SU-DHL-6 (cell line): ENCODE measurements around the gene ALPK3.

Experiments used
- H2AFZ ChIP-seq: fragments of 200-600 bp; sonication (generic); 2 replicates; pipeline ENCODE4 v1.6.1; 2014; ENCODE audit warnings: low read depth, mild to moderate bottlenecking, moderate library complexity, mixed read lengths, antibody characterized with exemption, low read length; ENCODE audit not compliant: severe bottlenecking
- H3F3A ChIP-seq: fragments of 200-600 bp; shearing (Covaris generic); 2 replicates; pipeline ENCODE4 v1.6.0; 2016; ENCODE audit warnings: antibody characterized with exemption, mild to moderate bottlenecking; ENCODE audit not compliant: insufficient read depth
- H3K27ac ChIP-seq: fragments of 200-600 bp; sonication (generic); 2 replicates; pipeline ENCODE4 v1.5.1; 2016; ENCODE audit warnings: low read depth, mild to moderate bottlenecking, low read length, moderate library complexity, mixed read lengths
- H3K27me3 ChIP-seq: fragments of 200-600 bp; sonication (generic), shearing (Covaris generic); 2 replicates; pipeline ENCODE4 v1.6.0; 2014; ENCODE audit warnings: mild to moderate bottlenecking, low read length
- H3K36me3 ChIP-seq: fragments of 200-600 bp; sonication (generic); 2 replicates; pipeline ENCODE4 v1.6.1; 2014; ENCODE audit warnings: mild to moderate bottlenecking, low read length, mixed read lengths
- H3K4me2 ChIP-seq: fragments of 300-600, 200-600 bp; shearing (Covaris generic), sonication (generic); 2 replicates; pipeline ENCODE4 v1.6.0; 2014; ENCODE audit warnings: low read length, low read depth, mild to moderate bottlenecking; ENCODE audit not compliant: poor library complexity, severe bottlenecking
- H3K4me3 ChIP-seq: fragments of 200-600 bp; sonication (generic); 2 replicates; pipeline ENCODE4 v1.5.1; 2014; ENCODE audit warnings: antibody characterized with exemption, low read length, mild to moderate bottlenecking, mixed read lengths; ENCODE audit not compliant: insufficient read depth, poor library complexity, severe bottlenecking
- H3K79me2 ChIP-seq: fragments of 200-600 bp; sonication (generic); 2 replicates; pipeline ENCODE4 v1.6.1; 2014; ENCODE audit warnings: mild to moderate bottlenecking, low read length, moderate library complexity; ENCODE audit not compliant: insufficient read depth
- H3K9ac ChIP-seq: fragments of 200-600 bp; sonication (generic); 2 replicates; pipeline ENCODE4 v1.7.0; 2014; ENCODE audit warnings: mild to moderate bottlenecking, low read length
- H3K9me2 ChIP-seq: fragments of 200-600 bp; sonication (generic); replicated peaks from 2 replicates; pipeline ENCODE4 v1.6.1; 2014; ENCODE audit warnings: low read length; ENCODE audit not compliant: insufficient read depth
- H3K9me3 ChIP-seq: fragments of 200-600 bp; sonication (generic); 2 replicates; pipeline ENCODE4 v1.6.1; 2014; ENCODE audit warnings: low read length, mixed read lengths; ENCODE audit not compliant: insufficient read depth
- H4K20me1 ChIP-seq: fragments of 200-600 bp; sonication (generic); 2 replicates; pipeline ENCODE4 v1.6.1; 2014; ENCODE audit warnings: low read depth, mild to moderate bottlenecking, antibody characterized with exemption, low read length, moderate library complexity, mixed read lengths
- EZH2phosphoT487 ChIP-seq: fragments of 200-600 bp; sonication (generic), shearing (Covaris generic); conservative IDR thresholded peaks from 2 replicates; pipeline ENCODE4 v1.6.1; 2018; ENCODE audit warnings: mild to moderate bottlenecking, antibody characterized with exemption, low read length, moderate library complexity, mixed read lengths
- TF ChIP-seq, protein P1 (sequence below): fragments of 200-600 bp; sonication (generic); IDR thresholded peaks from one replicate; pipeline ENCODE4 v1.5.1; 2017; ENCODE audit warnings: antibody characterized with exemption, mild to moderate bottlenecking, low read length, moderate library complexity; ENCODE audit not compliant: insufficient read depth, poor library complexity, severe bottlenecking

ALPK3 gene

DNA sequence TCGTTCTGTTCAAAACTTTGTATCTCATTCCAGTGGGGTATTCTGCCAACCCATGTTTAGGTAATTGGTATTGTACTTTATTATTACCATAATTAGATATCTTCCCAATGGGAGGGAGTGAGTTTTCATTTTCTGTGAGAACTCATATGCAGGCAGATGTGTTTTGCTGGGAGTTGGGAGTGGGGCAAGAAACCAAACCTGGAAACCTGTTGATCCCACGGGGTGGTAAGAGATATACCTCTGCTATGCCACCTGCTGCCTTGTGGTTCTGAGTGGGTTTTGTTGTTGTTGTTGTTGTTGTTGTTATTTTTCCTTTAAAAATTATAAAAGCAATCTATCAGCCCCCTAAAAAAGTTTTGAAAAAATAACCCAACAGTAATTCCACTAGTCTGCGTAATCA lies 36.7 kb upstream of the ALPK3 start:
- Histone ChIP-seq H3K4me2 (no peak overlapping the region), H3K79me2 (peaks cover 41% of the 10 kb centered on the region), H4K20me1 (no peaks in the 10 kb centered on the region), H2AFZ (no peak overlapping the region), H3K4me3 (no peak overlapping the region), H3K27ac (no peak overlapping the region), H3K36me3 (peaks cover 13% of the 10 kb centered on the region), H3K9me2 (no peaks in the 10 kb centered on the region), H3K9ac (no peak overlapping the region), H3K9me3 (no peaks in the 10 kb centered on the region), H3K27me3 (no peaks in the 10 kb centered on the region), H3F3A (no peaks in the 10 kb centered on the region)
- TF ChIP-seq, protein P1, sequence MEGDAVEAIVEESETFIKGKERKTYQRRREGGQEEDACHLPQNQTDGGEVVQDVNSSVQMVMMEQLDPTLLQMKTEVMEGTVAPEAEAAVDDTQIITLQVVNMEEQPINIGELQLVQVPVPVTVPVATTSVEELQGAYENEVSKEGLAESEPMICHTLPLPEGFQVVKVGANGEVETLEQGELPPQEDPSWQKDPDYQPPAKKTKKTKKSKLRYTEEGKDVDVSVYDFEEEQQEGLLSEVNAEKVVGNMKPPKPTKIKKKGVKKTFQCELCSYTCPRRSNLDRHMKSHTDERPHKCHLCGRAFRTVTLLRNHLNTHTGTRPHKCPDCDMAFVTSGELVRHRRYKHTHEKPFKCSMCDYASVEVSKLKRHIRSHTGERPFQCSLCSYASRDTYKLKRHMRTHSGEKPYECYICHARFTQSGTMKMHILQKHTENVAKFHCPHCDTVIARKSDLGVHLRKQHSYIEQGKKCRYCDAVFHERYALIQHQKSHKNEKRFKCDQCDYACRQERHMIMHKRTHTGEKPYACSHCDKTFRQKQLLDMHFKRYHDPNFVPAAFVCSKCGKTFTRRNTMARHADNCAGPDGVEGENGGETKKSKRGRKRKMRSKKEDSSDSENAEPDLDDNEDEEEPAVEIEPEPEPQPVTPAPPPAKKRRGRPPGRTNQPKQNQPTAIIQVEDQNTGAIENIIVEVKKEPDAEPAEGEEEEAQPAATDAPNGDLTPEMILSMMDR = no peak
- TF ChIP-seq EZH2phosphoT487 = no peak

DNA sequence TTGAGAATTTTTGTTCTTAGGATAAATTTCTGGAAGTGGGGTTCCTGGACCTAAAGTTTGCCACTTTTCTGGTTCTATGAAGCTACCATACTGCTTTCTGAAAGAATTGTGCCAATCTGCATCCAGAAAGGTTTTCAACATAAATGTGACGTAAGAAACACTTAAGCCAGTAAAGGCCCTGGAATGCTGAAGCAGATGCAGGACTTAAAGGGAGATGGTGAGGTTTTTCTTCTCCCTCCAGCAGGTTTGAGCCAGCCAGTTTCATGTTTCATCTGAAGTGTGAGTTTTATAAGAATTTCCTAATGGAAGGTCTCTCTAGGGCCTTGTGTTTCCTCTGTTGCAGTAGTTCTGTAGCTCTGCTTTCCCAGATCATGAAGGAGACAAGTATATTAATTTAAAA lies 35.7 kb upstream of the ALPK3 start:
- Histone ChIP-seq H2AFZ (no peak overlapping the region), H3K9ac (no peak overlapping the region), H3K4me3 (no peak overlapping the region), H3K9me2 (no peaks in the 10 kb centered on the region), H3K4me2 (no peak overlapping the region), H3K36me3 (peaks cover 13% of the 10 kb centered on the region), H3K9me3 (no peaks in the 10 kb centered on the region), H3K27me3 (no peaks in the 10 kb centered on the region), H4K20me1 (no peaks in the 10 kb centered on the region), H3K27ac (no peak overlapping the region), H3F3A (no peaks in the 10 kb centered on the region), H3K79me2 (peaks cover 41% of the 10 kb centered on the region)
- TF ChIP-seq, protein P1 = no peak
- TF ChIP-seq EZH2phosphoT487 = no peak

DNA sequence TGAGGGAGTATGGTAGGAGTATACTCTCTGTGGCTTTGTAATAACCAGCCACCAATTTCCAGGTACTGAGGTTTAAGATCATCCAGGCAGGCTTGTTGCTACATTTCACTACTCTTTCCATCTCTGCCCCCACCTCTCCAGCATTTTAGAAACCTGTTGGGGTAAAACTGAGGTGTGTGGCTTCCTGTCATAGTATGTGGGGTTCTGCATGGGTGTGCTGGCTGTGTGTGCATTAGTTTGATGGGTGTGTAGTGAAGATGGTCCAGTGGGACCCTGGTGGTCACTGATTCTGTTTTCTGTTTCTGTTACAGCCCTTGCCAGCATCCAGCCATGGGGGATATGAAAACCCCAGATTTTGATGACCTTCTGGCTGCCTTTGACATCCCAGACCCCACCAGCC lies 34.8 kb upstream of the ALPK3 start:
- H3K27ac ChIP-seq = no peak overlapping the region
- no peaks in the 10 kb centered on the region for H3K27me3 ChIP-seq
- no peak overlapping the region for H3K4me2 ChIP-seq
- no peaks in the 10 kb centered on the region for H3F3A ChIP-seq
- no peaks in the 10 kb centered on the region for H3K9me3 ChIP-seq
- H3K4me3 ChIP-seq = no peak overlapping the region
- peaks cover 13% of the 10 kb centered on the region for H3K36me3 ChIP-seq
- peaks cover 43% of the 10 kb centered on the region for H3K79me2 ChIP-seq
- TF ChIP-seq EZH2phosphoT487 = no peak
- TF ChIP-seq, protein P1 = no peak
- H4K20me1 ChIP-seq = no peaks in the 10 kb centered on the region
- H2AFZ ChIP-seq = no peak overlapping the region
- no peak overlapping the region for H3K9ac ChIP-seq
- no peaks in the 10 kb centered on the region for H3K9me2 ChIP-seq
